Endothelial cell of umbilical vein (primary cell): ENCODE data around the gene QRICH2. TPM values are rescaled to one million over a fixed set of nuclear protein-coding genes. Genes with fewer than 3 reads are reported as not detected.

Experiments
- BruUV-seq: library from RNA; stranded (reverse); fragments of 400-500 nt; replicated peaks from 2 replicates; lab custom pipeline; 2021; lab: Mats Ljungman, UMichigan
- CTCF ChIA-PET: fragments of 300-600, 350-600 bp; sonication (Branson Sonifier 250); formaldehyde crosslinking; loops from one replicate; lab custom pipeline; 2021; ENCODE audit warnings: antibody characterized with exemption, inconsistent platforms; lab: Charles Lee
- POLR2A ChIA-PET: fragments of 300-600, 350-600 bp; sonication (Branson Sonifier 250); formaldehyde crosslinking; loops from one replicate; lab custom pipeline; 2021; ENCODE audit warnings: antibody characterized with exemption, inconsistent platforms; lab: Charles Lee
- DNase-seq: peaks from one replicate; pipeline ENCODE4 v3.0.0-alpha.2; 2011; ENCODE audit warnings: low read depth, low spot score
- FAIRE-seq: peaks from 2 replicates; lab custom pipeline; 2011; peaks lifted over from hg19 to GRCh38; lab: Jason Lieb, UNC
- H2AFZ ChIP-seq: 2 replicates; pipeline ENCODE4 v1.6.0; 2012; ENCODE audit warnings: low read depth, low read length, control low read depth, inconsistent platforms
- H3K27ac ChIP-seq: 2 replicates; pipeline ENCODE4 v1.5.1; 2011; ENCODE audit warnings: low read depth, mild to moderate bottlenecking, control low read depth, low read length, moderate library complexity; ENCODE audit not compliant: insufficient read depth
- H3K27me3 ChIP-seq, 2 experiments: 2 replicates each; pipeline versions ENCODE4 v1.6.0 to v1.6.1; 2011; ENCODE audit warnings: low read length in 2 of 2, mixed read lengths in 1 of 2; ENCODE audit not compliant: control insufficient read depth in 2 of 2, insufficient read depth in 2 of 2
- H3K36me3 ChIP-seq, 2 experiments: 2 replicates in 1 of 2; 3 replicates in 1 of 2; pipeline ENCODE4 v1.5.1; 2011; ENCODE audit warnings: low read length in 2 of 2, mild to moderate bottlenecking in 1 of 2, moderate library complexity in 1 of 2; ENCODE audit not compliant: control insufficient read depth in 2 of 2, insufficient read depth in 2 of 2; ENCODE audit errors: extremely low read depth in 1 of 2
- H3K4me1 ChIP-seq: 3 replicates; pipeline ENCODE4 v1.5.1; 2011; ENCODE audit warnings: mild to moderate bottlenecking, low read length; ENCODE audit not compliant: control insufficient read depth, insufficient read depth; ENCODE audit errors: extremely low read depth
- H3K4me2 ChIP-seq: 2 replicates; pipeline ENCODE4 v1.6.1; 2011; ENCODE audit warnings: low read length, control low read depth, mixed read lengths; ENCODE audit not compliant: insufficient read depth
- H3K4me3 ChIP-seq, 3 experiments: fragments of 200-600 bp in 1 of 3; sonication (generic), shearing (Covaris generic) in 1 of 3; replicated peaks in 1 of 3; 2 replicates each; pipeline ENCODE4 v1.5.1; 2011 to 2016; ENCODE audit warnings: control low read depth in 3 of 3, low read length in 3 of 3, mild to moderate bottlenecking in 2 of 3, inconsistent platforms in 1 of 3, low read depth in 1 of 3, moderate library complexity in 1 of 3; ENCODE audit not compliant: insufficient read depth in 1 of 3
- H3K79me2 ChIP-seq: 2 replicates; pipeline ENCODE4 v1.6.0; 2012; ENCODE audit warnings: low read length, inconsistent platforms; ENCODE audit not compliant: control insufficient read depth, insufficient read depth
- H3K9ac ChIP-seq: replicated peaks from 2 replicates; pipeline ENCODE3; 2011; ENCODE audit warnings: low read length, control low read depth; ENCODE audit not compliant: insufficient read depth; ENCODE audit errors: extremely low read depth
- H3K9me1 ChIP-seq: replicated peaks from 3 replicates; pipeline ENCODE4 v1.6.0; 2011; ENCODE audit warnings: mild to moderate bottlenecking, low read length; ENCODE audit not compliant: control insufficient read depth, insufficient read depth; ENCODE audit errors: extremely low read depth
- H3K9me3 ChIP-seq: replicated peaks from 2 replicates; pipeline ENCODE4 v1.5.1; 2012; ENCODE audit warnings: low read length, inconsistent platforms; ENCODE audit not compliant: control insufficient read depth, insufficient read depth
- H4K20me1 ChIP-seq: replicated peaks from 2 replicates; pipeline ENCODE3; 2011; ENCODE audit warnings: mild to moderate bottlenecking, low read length; ENCODE audit not compliant: control insufficient read depth, insufficient read depth; ENCODE audit errors: extremely low read depth
- EZH2 ChIP-seq: IDR thresholded peaks from 2 replicates; pipeline ENCODE4 v1.6.1; 2012; ENCODE audit warnings: borderline replicate concordance, low read depth, mild to moderate bottlenecking, moderate library complexity, low read length, inconsistent platforms; ENCODE audit not compliant: severe bottlenecking
- FOS ChIP-seq: IDR thresholded peaks from 2 replicates; pipeline ENCODE4 v1.6.1; 2011; ENCODE audit warnings: mild to moderate bottlenecking, low read length, moderate library complexity, borderline replicate concordance; ENCODE audit not compliant: insufficient read depth
- GATA2 ChIP-seq: IDR thresholded peaks from 2 replicates; pipeline ENCODE4 v1.7.0; 2011; ENCODE audit warnings: low read depth, mild to moderate bottlenecking, moderate library complexity, mixed read lengths, low read length; ENCODE audit not compliant: insufficient read length, insufficient read depth
- JUN ChIP-seq: IDR thresholded peaks from 2 replicates; pipeline ENCODE4 v1.6.1; 2011; ENCODE audit warnings: borderline replicate concordance, low read depth; ENCODE audit not compliant: insufficient read length, insufficient read depth
- MAX ChIP-seq: IDR thresholded peaks from 2 replicates; pipeline ENCODE4 v1.6.1; 2011; ENCODE audit not compliant: insufficient read depth, insufficient read length
- MYC ChIP-seq: IDR thresholded peaks from one replicate; pipeline ENCODE4 v1.6.1; 2011; ENCODE audit warnings: mild to moderate bottlenecking, low read depth, low read length
- POLR2A ChIP-seq: IDR thresholded peaks from 2 replicates; pipeline ENCODE4 v1.6.1; 2012; ENCODE audit warnings: low read depth, mild to moderate bottlenecking, control low read depth, low read length
- POLR2AphosphoS5 ChIP-seq: IDR thresholded peaks from 2 replicates; pipeline ENCODE4 v1.6.1; 2012; ENCODE audit warnings: low read depth, mild to moderate bottlenecking, control low read depth, low read length, moderate library complexity; ENCODE audit not compliant: insufficient read depth
- dilution Hi-C: fragments of 300-500 bp; cut with MboI; formaldehyde crosslinking; loops from one replicate; pipeline ENCODE4 v1.15.0; 2019; ENCODE audit warnings: low sequenced_read_pairs; ENCODE audit not compliant: extremely low pct_ligation_motif_present
- intact Hi-C: fragments of 100-400 bp; cut with micrococcal nuclease; formaldehyde crosslinking; loops from one replicate; pipeline ENCODE4 v1.10.0; 2022
- polyA plus RNA-seq, 4 experiments: library from polyadenylated mRNA; depleted of rRNA in 3 of 4; stranded (reverse) in 3 of 4; unstranded in 1 of 4; fragments of >200 nt; gene quantifications; 2 replicates each; pipeline versions ENCODE4 v1.2.1 to v1.2.3, GENCODE V29; 2011 to 2012; ENCODE audit warnings: missing spikeins in 1 of 4
- total RNA-seq: library from RNA; stranded (reverse); gene quantifications from 2 replicates; pipeline ENCODE4 v1.2.3, GENCODE V29; 2021
- TF ChIP-seq, protein P1 (sequence below), 2 donors: IDR thresholded peaks; 1 replicate in 1 of 2; 2 replicates in 1 of 2; pipeline ENCODE4 v1.5.1; 2011; ENCODE audit warnings: low read length in 2 of 2, mild to moderate bottlenecking in 2 of 2, moderate library complexity in 2 of 2, control low read depth in 1 of 2, inconsistent platforms in 1 of 2, low read depth in 1 of 2; ENCODE audit not compliant: insufficient read depth in 1 of 2; ENCODE audit errors: extremely low read depth in 1 of 2

QRICH2 gene
- total and polyA plus RNA-seq, 2 donors (not counting 3 experiments of a cell fraction or from before 2014, with no cell fraction given): 6.7 to 9.6 TPM

GRCh38 chr17:76241204-76241538 lies 66.9 kb downstream of the QRICH2 start:
- H4K20me1 ChIP-seq: no peaks in the 10 kb centered on the region
- TF ChIP-seq MAX: no peak
- no peak for TF ChIP-seq MYC
- TF ChIP-seq FOS: no peak
- TF ChIP-seq POLR2AphosphoS5: no peak
- TF ChIP-seq JUN: no peak
- TF ChIP-seq GATA2: no peak
- TF ChIP-seq, protein P1, sequence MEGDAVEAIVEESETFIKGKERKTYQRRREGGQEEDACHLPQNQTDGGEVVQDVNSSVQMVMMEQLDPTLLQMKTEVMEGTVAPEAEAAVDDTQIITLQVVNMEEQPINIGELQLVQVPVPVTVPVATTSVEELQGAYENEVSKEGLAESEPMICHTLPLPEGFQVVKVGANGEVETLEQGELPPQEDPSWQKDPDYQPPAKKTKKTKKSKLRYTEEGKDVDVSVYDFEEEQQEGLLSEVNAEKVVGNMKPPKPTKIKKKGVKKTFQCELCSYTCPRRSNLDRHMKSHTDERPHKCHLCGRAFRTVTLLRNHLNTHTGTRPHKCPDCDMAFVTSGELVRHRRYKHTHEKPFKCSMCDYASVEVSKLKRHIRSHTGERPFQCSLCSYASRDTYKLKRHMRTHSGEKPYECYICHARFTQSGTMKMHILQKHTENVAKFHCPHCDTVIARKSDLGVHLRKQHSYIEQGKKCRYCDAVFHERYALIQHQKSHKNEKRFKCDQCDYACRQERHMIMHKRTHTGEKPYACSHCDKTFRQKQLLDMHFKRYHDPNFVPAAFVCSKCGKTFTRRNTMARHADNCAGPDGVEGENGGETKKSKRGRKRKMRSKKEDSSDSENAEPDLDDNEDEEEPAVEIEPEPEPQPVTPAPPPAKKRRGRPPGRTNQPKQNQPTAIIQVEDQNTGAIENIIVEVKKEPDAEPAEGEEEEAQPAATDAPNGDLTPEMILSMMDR (IDR thresholded peaks at IDR 0.05; ENCODE audit: extremely low read depth in 1 of 2, insufficient read depth in 1 of 2, low read depth in 1 of 2, low read length in 2 of 2): no peak
- TF ChIP-seq POLR2A: no peak
- no peak for TF ChIP-seq EZH2
- H3K4me3 ChIP-seq: peak overlapping the region in 2 of 3 experiments; percentile 20 to 54
- H3K9ac ChIP-seq: peak overlapping the region; percentile 0
- H3K79me2 ChIP-seq: no peaks in the 10 kb centered on the region
- DNase-seq: no peak
- peaks cover 46 to 55% of the 10 kb centered on the region in 2 experiments for H3K27me3 ChIP-seq
- POLR2A ChIA-PET: interaction anchor here (1.0 kb wide), 1 partner anchor 21 kb away, joined by 3 read pairs; no protein-coding TSS in a partner anchor
- intact Hi-C loops (loop anchor here (2.0 kb wide), 1 partner anchor 24 kb away; the partner anchor contains the start of gene UBALD2), dilution Hi-C loops (no loop called here)
- BruUV-seq: no TSS peak
- peaks cover 7% of the 10 kb centered on the region for H3K4me1 ChIP-seq
- peak overlapping the region; percentile 49 for H3K4me2 ChIP-seq
- no peaks in the 10 kb centered on the region for H3K9me1 ChIP-seq
- CTCF ChIA-PET: interaction anchor here (0.7 to 2.6 kb wide), 6 partner anchors 11 to 120 kb away, joined by 3 to 16 read pairs (median 3); no protein-coding TSS in a partner anchor
- H3K36me3 ChIP-seq: no peaks in the 10 kb centered on the region
- no peak for FAIRE-seq
- H2AFZ ChIP-seq: peak overlapping the region; percentile 94
- no peaks in the 10 kb centered on the region for H3K9me3 ChIP-seq
- no peak overlapping the region for H3K27ac ChIP-seq
